ENCODE data around the gene SOX9. TPM values are rescaled to one million over a fixed set of nuclear protein-coding genes. Genes with fewer than 3 reads are reported as not detected.
A peak's percentile ranks its signal among the peaks of the same experiment; 100 is the strongest.

Gene SOX9
- total RNA-seq, 2 donors from 2014 or later, result 0.46 to 1.3 TPM

DNA sequence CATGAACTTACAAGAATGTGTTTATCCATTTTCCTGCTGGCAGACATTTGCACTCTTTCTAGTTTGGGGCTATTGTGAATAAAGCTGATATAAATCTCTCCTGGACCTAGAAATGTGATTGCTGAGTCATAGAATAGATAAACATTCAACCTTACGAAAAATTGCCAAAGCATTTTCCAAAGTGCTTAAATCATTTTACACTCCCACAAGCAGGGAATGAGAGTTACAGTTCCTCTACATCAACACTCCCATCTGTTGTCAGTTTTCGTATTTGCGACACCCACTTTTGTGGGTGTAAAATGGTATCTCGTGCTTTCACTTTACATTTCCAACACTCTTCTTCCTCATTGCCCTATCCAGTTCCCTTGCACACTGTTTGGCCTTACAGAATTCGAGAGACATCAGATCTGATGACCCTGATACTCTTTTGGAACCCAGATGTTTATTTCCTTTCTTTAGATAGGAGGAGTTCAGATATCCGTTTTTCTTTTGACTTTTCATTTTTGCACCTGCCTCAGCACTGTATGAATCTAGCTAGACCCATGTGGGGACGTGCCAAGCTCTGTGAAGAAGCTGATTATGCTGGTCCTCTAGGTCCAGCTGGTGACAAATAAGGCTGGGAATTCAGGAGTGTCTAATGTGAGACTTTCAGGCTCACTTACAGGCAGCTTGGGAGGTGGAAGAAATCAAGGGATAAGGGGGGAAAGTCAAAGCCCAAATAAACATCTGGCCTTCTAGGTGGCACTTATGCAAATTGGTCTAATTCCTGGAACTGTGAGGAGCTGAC, 14.0 kb downstream of the SOX9 start:
- no peak overlapping the region for H3K27ac ChIP-seq (ENCODE audit: low read depth, low read length)
- H3K27ac Mint-ChIP-seq, result no peak overlapping the region
- H3K4me1 Mint-ChIP-seq, result peaks cover 9% of the 10 kb centered on the region
- no peaks in the 10 kb centered on the region for H3K9me3 Mint-ChIP-seq
- WGBS, 2 experiments (ENCODE audit: insufficient coverage in 1 of 2, insufficient read length in 1 of 2), result 82 to 97% methylated on average over 6 to 7 of the region's 7 CpGs
- no peaks in the 10 kb centered on the region for H3K9me3 ChIP-seq (ENCODE audit: control insufficient read depth, low read length)
- no peak for DNase-seq
- H3K36me3 ChIP-seq (ENCODE audit: control insufficient read depth, insufficient read depth, low read length), result no peaks in the 10 kb centered on the region
- H3K36me3 Mint-ChIP-seq (ENCODE audit: low read depth), result no peaks in the 10 kb centered on the region
- peaks cover under 1% of the 10 kb centered on the region for H3K4me1 ChIP-seq (ENCODE audit: control insufficient read depth, insufficient read depth, low read length)
- TF ChIP-seq, protein P1, sequence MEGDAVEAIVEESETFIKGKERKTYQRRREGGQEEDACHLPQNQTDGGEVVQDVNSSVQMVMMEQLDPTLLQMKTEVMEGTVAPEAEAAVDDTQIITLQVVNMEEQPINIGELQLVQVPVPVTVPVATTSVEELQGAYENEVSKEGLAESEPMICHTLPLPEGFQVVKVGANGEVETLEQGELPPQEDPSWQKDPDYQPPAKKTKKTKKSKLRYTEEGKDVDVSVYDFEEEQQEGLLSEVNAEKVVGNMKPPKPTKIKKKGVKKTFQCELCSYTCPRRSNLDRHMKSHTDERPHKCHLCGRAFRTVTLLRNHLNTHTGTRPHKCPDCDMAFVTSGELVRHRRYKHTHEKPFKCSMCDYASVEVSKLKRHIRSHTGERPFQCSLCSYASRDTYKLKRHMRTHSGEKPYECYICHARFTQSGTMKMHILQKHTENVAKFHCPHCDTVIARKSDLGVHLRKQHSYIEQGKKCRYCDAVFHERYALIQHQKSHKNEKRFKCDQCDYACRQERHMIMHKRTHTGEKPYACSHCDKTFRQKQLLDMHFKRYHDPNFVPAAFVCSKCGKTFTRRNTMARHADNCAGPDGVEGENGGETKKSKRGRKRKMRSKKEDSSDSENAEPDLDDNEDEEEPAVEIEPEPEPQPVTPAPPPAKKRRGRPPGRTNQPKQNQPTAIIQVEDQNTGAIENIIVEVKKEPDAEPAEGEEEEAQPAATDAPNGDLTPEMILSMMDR (conservative IDR thresholded peaks at IDR 0.05), result no peak
- no peak overlapping the region for H3K9ac ChIP-seq (ENCODE audit: extremely low read depth, low read length, poor library complexity, severe bottlenecking)
- H3K27me3 ChIP-seq (ENCODE audit: control insufficient read depth, insufficient read depth, low read length, poor library complexity, severe bottlenecking), result peaks cover 23% of the 10 kb centered on the region
- H3K4me3 Mint-ChIP-seq, result no peak overlapping the region
- peaks cover 52% of the 10 kb centered on the region for H3K27me3 Mint-ChIP-seq (ENCODE audit: insufficient read depth)
- no peak overlapping the region for H3K4me3 ChIP-seq (ENCODE audit: low read length)

DNA sequence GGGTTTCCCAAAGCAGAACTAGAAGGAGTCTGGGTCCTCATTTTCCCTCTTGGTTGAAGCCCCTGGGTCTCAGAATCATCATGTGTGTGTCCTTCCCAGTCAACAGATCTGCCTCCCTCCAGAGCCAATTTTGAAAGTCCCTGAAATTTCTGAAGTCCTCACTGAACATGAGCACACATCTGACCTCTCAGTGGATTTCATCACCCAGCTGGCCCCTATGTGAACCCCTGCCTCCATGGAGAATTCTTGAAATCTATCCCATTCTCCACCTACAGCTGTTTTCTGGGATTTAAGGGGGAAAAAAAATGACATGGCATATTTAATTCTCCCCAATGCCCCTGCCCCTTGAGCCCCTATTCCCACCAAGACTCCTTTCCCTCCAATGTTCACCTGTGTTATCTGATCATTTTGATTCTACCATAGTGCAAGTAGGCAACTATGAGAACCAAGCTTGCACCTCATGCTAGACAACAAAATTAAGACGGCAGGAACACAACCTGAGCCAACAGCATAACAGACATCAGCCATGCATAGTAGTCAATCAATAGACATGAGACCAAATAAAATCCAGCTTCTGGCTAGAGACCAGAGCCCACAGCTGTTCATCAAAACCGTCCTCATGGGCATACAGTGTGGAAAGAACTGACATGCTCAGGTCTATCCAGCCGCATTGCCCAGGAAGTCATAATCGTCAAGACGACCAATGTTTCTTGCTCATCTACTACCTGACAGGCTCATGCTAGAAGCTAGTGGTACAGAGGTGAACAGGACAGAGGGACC, 14.9 kb downstream of the SOX9 start:
- peaks cover 23% of the 10 kb centered on the region for H3K27me3 ChIP-seq (ENCODE audit: control insufficient read depth, insufficient read depth, low read length, poor library complexity, severe bottlenecking)
- DNase-seq, result peak; percentile 25
- no peaks in the 10 kb centered on the region for H3K9me3 ChIP-seq (ENCODE audit: control insufficient read depth, low read length)
- Mint-ChIP-seq H3K36me3 (ENCODE audit: low read depth) (no peaks in the 10 kb centered on the region), H3K4me3 (no peak overlapping the region), H3K4me1 (peaks cover 17% of the 10 kb centered on the region), H3K9me3 (no peaks in the 10 kb centered on the region), H3K27me3 (ENCODE audit: insufficient read depth) (peaks cover 52% of the 10 kb centered on the region), H3K27ac (no peak overlapping the region)
- no peaks in the 10 kb centered on the region for H3K36me3 ChIP-seq (ENCODE audit: control insufficient read depth, insufficient read depth, low read length)
- 93 to 100% methylated on average over 4 to 5 of the region's 5 CpGs for WGBS, 2 experiments (ENCODE audit: insufficient coverage in 1 of 2, insufficient read length in 1 of 2)
- TF ChIP-seq, protein P1 (conservative IDR thresholded peaks at IDR 0.05), result no peak
- no peak overlapping the region for H3K9ac ChIP-seq (ENCODE audit: extremely low read depth, low read length, poor library complexity, severe bottlenecking)
- no peak overlapping the region for H3K27ac ChIP-seq (ENCODE audit: low read depth, low read length)
- H3K4me3 ChIP-seq (ENCODE audit: low read length), result no peak overlapping the region
- peaks cover 5% of the 10 kb centered on the region for H3K4me1 ChIP-seq (ENCODE audit: control insufficient read depth, insufficient read depth, low read length)

DNA sequence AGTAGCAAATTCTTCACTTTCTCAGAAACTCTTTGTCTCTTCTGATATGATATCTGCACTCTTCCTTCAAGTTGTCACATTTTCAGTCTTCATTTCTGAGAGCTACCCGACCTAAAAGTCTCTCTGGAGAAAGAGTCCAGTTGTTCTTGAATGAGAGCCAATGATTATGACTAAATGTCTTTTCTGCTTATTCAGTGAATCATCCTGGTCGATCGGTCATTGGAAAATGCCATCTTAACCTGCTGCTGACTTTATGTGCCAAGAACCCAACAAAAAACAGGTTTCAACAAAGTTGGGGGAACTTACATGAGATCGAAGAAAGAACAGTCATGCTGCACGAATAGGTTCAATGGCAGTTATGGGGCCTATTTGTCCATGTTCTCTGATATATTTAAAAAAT, 15.9 kb downstream of the SOX9 start:
- Mint-ChIP-seq H3K27me3 (ENCODE audit: insufficient read depth) (peaks cover 52% of the 10 kb centered on the region), H3K36me3 (ENCODE audit: low read depth) (no peaks in the 10 kb centered on the region), H3K4me1 (peaks cover 25% of the 10 kb centered on the region), H3K27ac (no peak overlapping the region), H3K9me3 (no peaks in the 10 kb centered on the region), H3K4me3 (no peak overlapping the region)
- 94 to 95% methylated on average over 4 to 5 of the region's 5 CpGs for WGBS, 2 experiments (ENCODE audit: insufficient coverage in 1 of 2, insufficient read length in 1 of 2)
- TF ChIP-seq, protein P1 (conservative IDR thresholded peaks at IDR 0.05), result no peak
- no peaks in the 10 kb centered on the region for H3K36me3 ChIP-seq (ENCODE audit: control insufficient read depth, insufficient read depth, low read length)
- DNase-seq, result no peak
- H3K27me3 ChIP-seq (ENCODE audit: control insufficient read depth, insufficient read depth, low read length, poor library complexity, severe bottlenecking), result peaks cover 23% of the 10 kb centered on the region
- H3K9ac ChIP-seq (ENCODE audit: extremely low read depth, low read length, poor library complexity, severe bottlenecking), result no peak overlapping the region
- H3K4me3 ChIP-seq (ENCODE audit: low read length), result no peak overlapping the region
- no peaks in the 10 kb centered on the region for H3K9me3 ChIP-seq (ENCODE audit: control insufficient read depth, low read length)
- H3K27ac ChIP-seq (ENCODE audit: low read depth, low read length), result no peak overlapping the region
- H3K4me1 ChIP-seq (ENCODE audit: control insufficient read depth, insufficient read depth, low read length), result peaks cover 11% of the 10 kb centered on the region

Data from endodermal cell (in vitro differentiated cells).